Medulla oblongata (tissue), 1 donor: ENCODE data around the gene PRSS37.
"Not testable (repeated sequence)": the region's sequence is repeated elsewhere in the genome, so short reads cannot be mapped to it uniquely, and the experiment has no call there.

Experiments used
- DNase-seq: peaks from one replicate; pipeline ENCODE4 v3.0.0-alpha.2; 2015; ENCODE audit errors: extremely low spot score

Gene PRSS37, protein sequence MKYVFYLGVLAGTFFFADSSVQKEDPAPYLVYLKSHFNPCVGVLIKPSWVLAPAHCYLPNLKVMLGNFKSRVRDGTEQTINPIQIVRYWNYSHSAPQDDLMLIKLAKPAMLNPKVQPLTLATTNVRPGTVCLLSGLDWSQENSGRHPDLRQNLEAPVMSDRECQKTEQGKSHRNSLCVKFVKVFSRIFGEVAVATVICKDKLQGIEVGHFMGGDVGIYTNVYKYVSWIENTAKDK

DNA sequence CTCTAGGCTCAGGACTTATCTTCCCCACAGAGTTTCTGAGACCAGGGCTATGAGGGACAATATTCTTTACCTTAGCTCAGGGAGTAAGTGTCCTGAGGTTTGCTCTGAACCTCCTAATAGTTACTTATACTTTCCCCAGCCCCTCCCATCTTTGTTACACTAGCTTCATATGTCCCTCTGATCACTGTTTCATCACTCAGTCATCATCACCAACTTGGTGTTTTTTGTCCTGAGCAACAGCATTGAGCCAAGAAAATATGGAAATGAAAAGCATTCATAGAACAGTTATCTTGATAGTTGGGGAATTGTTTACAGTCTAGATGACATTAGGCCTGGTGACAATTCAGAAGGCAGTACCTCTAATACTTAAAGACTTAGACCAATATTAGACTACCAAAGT lies at the start of gene PRSS37:
TSS of gene PRSS37 (minus strand) at position 101 of the 400 bp plus-strand sequence. CDS start 436 bp downstream, outside the sequence.
- DNase-seq = no peak

DNA sequence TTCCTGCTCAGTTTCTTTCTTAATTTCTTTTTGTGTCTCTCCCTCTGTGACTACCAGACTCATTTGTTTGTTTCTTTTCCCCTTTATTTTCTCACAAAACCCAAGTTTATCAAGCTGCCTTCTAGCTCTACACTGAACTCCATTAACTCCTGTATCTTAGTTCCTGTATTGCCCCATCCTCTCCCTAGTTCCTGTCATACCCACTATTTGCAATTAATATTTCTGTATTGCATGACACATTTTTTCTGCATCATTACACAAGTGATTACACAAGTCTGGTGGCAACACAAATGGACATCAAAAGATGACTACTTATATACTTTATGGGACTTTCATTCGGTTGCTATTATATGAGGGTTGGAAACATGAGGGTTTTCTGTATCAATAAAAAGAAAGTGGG lies 48.0 kb upstream of the PRSS37 start:
- DNase-seq = no peak

DNA sequence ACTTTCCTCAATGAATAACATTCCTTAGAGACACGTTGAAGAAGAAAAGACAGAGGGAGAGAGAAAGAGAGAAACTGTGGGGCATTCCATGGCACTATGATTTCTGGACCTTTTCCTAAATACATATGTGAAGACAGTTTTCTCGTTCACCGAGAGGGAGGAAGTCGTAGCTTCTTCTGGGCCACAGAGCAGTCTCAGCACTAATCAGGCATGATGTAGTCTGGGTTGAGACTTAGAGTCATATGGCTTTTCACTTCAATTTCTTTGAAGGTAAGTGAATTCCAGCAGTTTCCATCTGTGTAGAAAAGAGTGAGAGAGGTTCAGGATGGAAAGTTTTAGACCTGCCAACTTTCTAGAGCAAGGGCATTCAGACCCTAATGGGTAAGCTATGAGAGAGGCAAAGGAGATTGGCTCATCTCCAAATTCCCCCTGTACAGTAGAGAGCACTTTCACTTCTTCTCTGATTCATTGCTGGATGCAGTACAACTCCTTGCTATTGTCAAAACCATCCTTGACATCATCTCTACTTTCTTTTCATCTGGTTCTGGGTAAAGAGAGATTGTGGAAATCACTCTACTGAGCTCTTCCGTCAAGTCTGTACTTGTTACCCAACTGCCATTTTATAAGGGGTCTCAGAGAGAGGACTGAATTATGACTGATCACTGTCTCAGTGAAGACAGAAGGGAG lies 43.4 kb upstream of the PRSS37 start:
- DNase-seq = peak; percentile 39

DNA sequence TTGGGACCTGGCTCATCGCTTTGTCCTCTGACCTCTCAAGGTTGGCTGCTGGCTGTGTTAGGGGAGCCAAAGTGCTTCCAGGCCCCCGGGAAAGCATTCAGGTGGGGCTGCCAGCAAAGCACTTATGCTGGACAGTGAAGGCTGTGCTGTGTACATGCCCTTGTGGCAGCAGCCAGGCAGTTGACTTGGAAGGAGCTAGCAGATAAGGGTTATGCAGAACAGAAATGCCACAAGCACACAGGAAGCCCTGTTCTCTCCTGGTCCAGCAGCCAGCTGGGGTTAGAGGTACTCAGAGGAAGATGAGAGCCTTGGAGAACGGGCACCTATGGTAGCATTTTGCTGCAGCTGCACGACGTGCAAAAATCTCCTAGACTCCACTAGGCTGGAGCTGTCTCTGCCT lies 39.7 kb upstream of the PRSS37 start:
- no peak for DNase-seq

DNA sequence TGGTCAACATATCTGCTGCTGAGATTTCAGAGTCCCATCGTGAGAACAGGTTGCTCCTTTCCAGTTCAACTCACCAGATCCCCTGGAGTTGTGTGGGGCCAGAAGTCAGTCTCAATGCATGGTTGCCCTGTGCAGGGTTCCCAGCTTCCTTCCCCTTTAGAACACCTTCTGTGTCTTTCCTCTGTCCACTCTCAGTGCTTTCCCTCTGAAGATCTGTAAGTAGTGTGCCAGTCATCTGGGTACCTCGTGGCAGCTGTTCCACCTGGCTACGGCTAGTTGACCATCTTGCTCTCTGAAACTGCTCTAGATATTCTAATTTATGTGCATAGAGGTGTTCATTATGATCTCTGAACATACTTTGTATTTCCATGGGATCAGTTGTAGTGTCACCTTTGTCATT lies 36.1 kb upstream of the PRSS37 start:
- no peak for DNase-seq

DNA sequence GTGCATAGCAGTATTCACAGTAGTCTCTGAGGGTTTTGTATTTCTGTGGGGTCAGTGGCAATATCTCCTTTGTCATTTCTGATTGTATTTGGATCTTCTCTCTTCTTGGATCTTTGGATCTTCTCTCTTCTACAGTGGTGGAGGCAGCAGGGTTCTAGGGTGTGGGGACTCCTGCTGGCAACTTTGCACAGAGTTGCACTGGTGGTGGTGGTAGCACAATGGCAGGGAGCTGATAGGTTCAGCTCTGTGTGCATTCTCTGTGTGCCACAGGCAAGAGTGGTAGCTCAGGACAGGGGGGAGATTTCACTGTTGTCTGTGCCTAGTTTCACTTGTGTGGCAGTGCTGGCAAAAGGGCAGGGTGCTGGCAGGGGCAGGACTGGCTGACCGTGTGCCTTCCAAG lies 35.1 kb upstream of the PRSS37 start:
- no peak for DNase-seq

DNA sequence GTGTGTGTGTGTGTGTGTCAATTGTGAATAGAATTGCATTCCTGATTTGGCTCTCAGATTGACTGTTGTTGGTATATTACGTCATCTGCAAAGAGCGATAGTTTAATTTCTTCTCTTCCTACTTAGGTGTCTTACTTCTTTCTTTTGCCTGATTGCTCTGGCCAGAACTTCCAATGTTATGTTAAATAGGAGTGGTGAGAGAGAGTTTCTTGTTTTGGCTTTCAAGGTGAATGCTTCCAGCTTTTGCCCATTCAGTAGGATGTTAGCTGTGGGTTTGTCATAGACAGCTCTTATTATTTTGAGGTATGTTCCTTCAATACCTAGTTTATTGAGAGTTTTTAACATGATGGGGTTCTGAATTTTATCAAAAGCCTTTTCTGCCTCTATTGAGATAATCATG lies 34.2 kb upstream of the PRSS37 start:
- DNase-seq = no peak

DNA sequence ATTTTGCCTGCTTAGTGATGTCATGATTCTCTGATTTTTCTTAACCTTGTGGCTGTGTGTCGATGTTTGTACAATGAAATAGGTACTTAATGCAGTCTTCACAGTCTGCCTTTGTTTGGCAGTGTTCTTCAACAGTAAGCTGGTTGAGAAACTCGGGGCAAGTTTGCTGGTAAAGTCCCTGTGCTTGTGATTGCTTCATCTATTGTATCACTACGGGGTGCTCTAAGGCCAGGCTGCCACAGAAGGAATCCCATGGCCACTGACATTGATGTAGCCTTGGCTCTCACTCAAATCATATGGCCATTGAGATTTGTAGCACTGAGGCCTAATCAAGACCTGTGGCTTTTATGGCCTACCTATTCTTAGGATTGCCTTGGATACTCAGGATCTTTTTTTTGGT lies 33.5 kb upstream of the PRSS37 start:
- DNase-seq = no peak

DNA sequence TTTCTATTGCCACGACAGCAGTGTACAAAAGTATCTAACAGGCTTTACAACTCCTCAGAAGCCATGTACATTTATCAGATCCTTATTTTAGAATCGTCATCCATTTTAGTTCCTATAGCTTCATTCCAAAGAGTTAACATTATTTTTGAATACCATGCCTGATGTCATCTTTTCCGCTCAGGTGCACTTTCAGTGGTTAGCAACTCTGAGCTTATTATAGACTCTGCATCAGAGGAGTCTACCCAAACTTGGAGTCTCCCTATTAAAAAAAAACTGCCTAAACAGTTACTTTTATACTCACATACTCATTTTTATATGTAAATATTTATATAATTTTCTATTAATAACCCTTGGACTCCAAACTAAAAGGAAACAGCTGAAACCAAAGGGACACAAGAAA lies 31.6 kb upstream of the PRSS37 start:
- no peak for DNase-seq

DNA sequence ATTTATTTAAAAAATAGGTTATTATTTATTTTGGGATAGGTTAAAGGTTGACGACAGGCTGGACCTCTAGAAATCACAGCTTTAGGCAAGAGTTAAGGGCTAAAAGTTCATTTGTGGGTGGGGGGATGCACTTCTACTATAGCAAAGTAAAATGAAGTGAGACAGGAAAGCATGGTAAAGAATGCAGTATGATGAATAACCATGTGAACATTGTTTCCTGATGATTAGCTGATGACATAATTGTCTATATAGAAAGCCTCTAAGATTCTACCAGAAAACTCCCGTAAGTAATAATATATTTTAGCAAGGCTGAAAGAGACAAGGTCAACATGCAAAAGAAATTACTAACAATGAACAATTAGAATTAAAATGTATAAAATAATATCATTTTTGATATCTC lies 25.7 kb upstream of the PRSS37 start:
- no peak for DNase-seq

DNA sequence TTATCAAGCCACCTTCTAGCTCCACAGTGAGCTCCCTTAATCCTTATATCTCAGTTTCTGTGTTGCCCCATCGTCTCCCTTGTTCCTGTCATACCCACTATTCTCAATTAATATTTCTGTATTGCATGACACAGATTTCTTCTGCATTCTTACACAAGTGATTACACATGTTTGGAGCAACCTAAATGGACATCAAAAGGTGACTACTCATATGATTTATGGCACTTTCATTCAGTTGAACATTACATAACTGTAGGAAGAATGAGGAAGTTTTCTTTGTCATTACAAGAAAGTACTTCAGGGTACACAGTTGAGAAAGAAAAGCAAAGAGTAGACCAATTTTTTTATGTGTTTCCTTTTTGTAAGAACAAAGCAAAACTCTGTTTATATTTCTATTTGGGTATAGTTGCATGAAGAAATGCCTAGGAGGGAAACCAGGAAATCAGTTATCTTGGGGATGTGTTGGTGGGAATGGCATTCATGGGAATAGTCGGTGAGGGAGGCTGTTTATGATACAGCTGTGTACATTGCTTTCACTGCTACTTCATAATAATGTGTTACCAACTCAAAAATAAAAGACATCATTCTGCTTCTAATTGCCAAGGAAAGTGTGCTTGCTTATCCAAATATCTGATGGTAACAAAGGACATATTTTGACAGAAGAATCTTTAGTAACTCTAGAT lies 23.6 kb upstream of the PRSS37 start:
- DNase-seq = no peak

DNA sequence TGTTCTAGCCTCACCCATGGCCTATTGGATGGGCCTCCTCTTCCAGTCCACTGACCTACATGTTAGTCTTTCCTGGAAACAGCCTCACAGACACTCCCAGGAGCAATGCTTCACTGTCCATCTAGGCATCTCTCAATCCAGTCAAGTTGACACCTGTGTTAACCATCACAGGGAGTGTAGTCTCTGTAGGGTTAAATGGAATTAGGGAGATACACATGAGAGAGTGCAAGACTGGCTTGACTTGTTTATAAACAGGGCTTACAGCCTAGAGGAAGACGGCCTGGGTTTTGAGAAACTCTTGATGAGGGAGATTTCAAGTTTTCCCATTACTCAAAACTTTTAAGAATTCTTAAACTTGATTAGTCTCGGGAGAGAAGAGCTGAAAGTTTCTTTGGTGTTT lies 18.9 kb upstream of the PRSS37 start:
- no peak for DNase-seq

DNA sequence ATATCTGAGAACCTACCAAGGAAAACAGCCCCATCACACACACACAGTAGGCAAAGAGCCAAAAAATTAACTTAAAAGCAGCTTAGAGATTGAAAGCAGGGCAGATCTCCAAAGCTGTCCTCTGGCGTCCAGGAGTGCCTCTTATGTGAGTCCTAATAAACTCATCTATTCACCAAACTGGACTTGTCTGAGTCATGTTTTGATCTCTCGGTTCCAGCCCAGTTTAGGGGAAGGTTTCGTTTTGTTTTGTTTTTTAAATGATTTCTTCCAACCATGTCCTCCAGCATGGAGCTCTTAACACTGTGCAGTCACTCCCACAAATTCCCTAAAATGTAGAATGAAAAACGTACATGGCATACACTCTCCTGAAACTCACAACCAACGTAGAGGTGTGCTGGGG lies 6.7 kb upstream of the PRSS37 start:
- no peak for DNase-seq

DNA sequence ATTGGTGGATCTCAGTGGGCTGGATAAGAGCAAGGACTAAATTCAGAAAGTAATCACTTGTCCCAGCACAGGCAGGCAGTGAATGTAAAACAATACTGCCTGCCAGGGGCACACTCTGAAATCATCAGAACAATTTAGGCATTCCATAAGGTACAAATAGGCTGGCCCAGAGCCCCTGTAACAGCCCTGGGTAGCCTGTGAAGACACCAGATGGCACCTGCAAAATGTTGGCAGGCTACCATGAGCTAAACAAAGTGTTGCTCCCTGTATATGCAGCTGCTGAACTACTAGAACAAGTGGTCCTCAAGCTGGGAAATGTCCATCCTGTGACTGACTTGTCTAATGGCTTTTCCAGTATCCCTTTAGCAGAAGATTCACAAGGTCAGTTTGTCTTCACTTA lies 3.0 kb upstream of the PRSS37 start:
- DNase-seq = no peak

DNA sequence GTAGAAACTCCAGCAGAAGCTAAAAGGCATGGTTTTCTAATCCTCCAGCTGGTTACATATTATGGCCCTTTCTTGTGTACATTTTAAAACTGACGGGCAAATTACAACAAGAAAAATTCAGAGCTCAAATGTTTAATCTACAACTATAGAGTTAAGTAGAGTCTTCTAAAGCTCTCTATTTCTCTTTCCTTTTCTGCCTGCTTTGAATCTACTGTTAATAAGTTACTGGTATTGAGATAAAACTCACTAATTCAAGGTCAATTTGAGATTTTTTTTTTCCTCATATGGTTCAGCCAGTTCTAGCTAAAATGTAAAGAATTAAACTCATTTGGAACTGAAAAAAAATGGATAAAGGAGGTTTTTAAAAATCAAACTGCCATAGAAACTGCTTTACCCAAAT lies 1.6 kb upstream of the PRSS37 start:
- DNase-seq = no peak

DNA sequence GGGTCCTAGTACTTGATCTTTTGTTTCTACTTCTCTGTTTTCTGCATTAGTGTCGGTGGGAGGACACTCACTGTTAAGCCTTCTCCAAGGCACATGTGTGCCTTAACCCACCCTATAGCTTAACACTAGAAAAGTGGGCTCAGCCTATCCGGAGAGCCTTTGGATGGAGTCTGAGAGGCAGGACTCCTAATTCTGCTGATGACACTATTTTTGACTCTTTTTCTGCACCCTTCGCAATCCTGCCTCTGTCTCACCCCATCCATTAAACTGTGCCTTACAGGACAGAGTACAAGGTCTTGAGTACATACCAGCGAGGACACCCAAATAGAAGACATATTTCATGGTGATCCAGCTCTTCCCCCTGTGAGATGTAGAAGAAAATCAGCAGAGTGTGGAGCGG lies 577 bp downstream of the PRSS37 start:
- DNase-seq = no peak

DNA sequence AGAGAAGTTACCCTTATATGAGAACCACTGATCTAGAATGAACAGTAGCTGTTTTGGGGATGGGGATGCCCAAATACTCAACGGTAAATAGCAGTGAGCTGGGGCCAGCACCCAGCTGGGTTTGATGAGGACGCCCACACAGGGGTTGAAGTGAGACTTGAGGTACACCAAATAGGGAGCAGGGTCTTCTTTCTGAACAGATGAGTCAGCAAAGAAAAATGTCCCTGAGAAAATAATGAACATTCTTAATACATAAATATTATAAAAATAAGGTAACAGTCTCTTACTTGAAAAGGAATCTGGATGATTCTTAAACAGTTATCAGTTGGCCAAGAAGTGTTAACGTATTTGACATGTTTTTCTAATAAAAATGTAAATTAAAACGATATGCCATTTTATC lies 2.0 kb downstream of the PRSS37 start:
- DNase-seq = no peak

DNA sequence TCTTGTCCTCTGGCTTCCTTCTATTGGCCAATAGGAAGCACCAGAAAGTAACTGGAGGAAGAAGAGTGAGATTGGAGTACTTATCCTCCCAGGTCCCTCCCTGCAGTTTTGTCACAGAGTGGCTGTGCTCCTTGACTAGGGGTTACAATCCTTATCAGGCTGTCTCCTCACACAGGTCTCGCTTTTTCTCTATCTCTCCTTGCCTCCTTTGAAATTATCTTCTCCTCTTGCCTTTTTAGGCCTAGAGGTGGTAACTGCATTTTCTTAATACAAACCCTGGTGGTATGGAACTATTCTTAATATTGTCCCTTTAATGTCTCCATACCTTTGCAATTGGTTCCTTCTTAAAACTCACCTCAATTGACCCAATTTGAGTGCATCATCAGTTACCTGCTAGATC lies 2.7 kb downstream of the PRSS37 start:
- DNase-seq = no peak

DNA sequence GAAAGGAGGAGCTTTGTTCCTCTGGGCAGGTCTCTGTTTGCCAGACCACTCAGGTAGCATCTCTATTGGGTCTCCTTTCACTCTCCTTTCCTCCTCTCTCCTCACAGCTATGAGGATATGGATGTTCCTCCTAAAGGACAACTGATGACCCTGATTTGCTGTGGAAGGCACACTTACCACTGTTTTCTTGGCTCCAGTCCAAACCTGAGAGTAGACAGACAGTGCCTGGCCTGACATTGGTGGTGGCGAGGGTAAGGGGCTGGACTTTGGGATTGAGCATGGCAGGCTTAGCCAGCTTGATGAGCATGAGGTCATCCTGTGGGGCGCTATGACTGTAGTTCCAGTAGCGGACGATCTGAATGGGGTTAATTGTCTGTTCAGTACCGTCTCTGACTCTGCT lies 3.6 kb downstream of the PRSS37 start:
- DNase-seq = no peak

DNA sequence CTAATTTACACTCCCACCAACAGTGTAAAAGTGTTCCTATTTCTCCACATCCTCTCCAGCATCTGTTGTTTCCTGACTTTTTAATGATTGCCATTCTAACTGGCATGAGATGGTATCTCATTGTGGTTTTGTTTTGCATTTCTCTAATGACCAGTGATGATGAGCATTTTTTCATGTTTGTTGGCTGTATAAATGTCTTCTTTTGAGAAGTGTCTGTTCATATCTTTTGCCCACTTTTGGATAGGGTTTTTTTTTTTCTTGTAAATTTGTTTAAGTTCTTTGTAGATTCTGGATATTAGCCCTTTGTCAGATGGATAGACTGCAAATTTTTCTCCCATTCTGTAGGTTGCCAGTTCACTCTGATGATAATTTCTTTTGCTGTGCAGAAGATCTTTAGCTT lies 18.9 kb downstream of the PRSS37 start:
- not testable (repeated sequence) for DNase-seq

DNA sequence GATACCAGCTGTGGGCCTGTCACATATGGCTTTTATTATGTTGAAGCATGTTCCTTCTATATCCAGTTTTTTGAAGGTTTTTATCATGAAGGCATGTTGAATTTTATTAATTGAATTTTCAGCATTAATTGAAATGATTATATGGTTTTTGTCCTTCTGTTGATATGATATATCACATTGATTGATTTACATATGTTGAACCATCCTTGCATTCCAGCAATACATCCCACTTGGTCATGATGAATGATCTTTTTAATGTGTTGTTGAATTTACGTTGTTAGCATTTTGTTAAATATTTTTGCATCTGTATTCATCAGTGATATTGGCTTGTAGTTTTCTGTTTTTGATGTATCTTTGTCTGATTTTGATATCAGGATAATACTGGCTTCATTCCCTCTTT lies 21.2 kb downstream of the PRSS37 start:
- no peak for DNase-seq

DNA sequence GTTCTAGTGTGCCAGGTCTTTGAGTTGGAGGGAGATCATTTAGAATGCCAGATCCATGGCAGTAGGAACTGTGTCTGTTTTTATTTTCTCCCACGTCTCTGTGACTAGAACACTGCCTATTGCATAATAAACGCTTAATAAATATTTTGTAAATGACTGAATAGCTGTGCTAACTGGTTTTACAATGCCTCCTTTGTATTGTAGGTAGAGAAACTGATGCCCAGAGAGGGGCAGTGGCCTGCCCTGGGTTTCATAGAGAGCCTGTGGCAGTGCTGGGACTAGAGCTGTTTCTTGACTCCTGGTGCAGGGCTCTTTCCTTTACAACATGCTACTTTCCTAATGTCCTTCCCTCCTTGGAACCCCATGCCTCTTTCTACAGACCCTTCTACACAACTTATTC lies 48.8 kb downstream of the PRSS37 start:
- DNase-seq = no peak

DNA sequence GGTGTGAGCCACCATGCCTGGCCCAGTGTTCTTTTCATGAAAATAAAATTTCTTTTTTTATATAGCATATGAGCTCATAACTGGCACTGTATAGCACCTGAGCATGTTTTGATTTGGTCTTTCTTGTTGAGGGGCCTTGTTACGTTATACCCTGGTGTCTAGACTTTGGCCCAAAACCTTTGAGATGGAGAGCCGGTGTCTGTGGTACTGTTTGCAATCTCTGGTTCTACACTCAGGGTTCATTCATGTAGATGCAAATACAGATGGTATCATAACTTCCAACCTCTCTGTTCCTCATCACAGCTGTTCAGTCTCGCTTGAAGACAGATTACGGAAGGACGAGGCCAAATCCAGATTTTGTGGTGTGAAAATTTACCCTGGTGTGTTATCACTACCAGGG lies 51.4 kb downstream of the PRSS37 start, which contains the start of gene TAS2R5:
TSS of gene TAS2R5 (plus strand) at position 301 of the 400 bp plus-strand sequence. CDS start 145 bp downstream, outside the sequence.
- no peak for DNase-seq
